Measurements from ENCODE around the gene TCIRG1.
A peak's percentile ranks its signal among the peaks of the same experiment; 100 is the strongest.

TCIRG1 gene

GRCh38 chr11:68096962-68097361, 58.1 kb downstream of the TCIRG1 start:
- DNase-seq = no peak

DNA sequence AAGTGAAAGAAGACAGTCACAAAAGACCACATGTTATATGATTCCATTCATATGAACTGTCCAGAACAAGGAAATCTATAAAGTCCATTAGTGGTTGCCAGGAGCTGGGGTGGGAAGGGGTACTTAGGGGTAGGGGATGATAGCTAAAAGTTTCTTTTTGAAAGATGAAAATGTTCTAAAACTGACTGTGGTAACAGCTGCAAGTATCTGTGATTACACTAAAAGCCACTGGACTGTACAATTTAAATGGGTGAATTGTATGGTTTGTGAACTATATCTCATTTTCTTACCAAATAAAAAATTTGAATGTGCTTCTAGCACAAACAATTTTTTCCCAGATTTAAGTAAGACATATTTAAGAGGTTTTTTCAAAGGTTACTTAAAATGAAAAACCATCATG, 60.2 kb downstream of the TCIRG1 start:
- no peak for DNase-seq

GRCh38 chr11:68099474-68100405, 60.9 kb downstream of the TCIRG1 start:
- peak; percentile 94 for DNase-seq
